ENCODE results near the gene PIGU. TPM values are rescaled to one million over a fixed set of nuclear protein-coding genes. Genes with fewer than 3 reads are reported as not detected.
A peak's percentile ranks its signal among the peaks of the same experiment; 100 is the strongest.

The PIGU gene
- total and polyA plus RNA-seq, 11 donors = 10.8 to 24.8 (median 16.1) TPM

GRCh38 chr20:34512955-34513419 is 163.9 kb downstream of the PIGU start:
- DNase-seq (no peak), ATAC-seq (no peak)
- no peaks in the 10 kb centered on the region for H3K9me3 ChIP-seq
- peaks cover 0 to 42% (median 26%) of the 10 kb centered on the region in 9 donors for H3K36me3 ChIP-seq
- H3K27me3 ChIP-seq = no peaks in the 10 kb centered on the region
- H3K4me1 ChIP-seq = peaks cover 0 to 36% (median 17%) of the 10 kb centered on the region in 12 donors
- TF ChIP-seq POLR2A (IDR thresholded peaks at IDR 0.05) (no peak), CTCF (IDR thresholded peaks at IDR 0.05) (no peak)
- intact Hi-C loops (cut with DNase I) = loop anchor here in 1 of 10 donors (10.0 kb wide), 1 partner anchor 198 kb away; no protein-coding TSS in a partner anchor
- H3K4me3 ChIP-seq = no peak overlapping the region
- no peak overlapping the region for H3K27ac ChIP-seq

GRCh38 chr20:34512266-34512954 is 164.5 kb downstream of the PIGU start:
- DNase-seq (no peak), ATAC-seq (no peak)
- no peaks in the 10 kb centered on the region for H3K27me3 ChIP-seq
- H3K36me3 ChIP-seq = peaks cover 0 to 48% (median 32%) of the 10 kb centered on the region in 9 donors
- TF ChIP-seq CTCF (IDR thresholded peaks at IDR 0.05) (no peak), POLR2A (IDR thresholded peaks at IDR 0.05) (no peak)
- peaks cover 0 to 30% (median 12%) of the 10 kb centered on the region in 12 donors for H3K4me1 ChIP-seq
- no peak overlapping the region for H3K4me3 ChIP-seq
- WGBS, 4 donors = 91 to 94% (median 92%) methylated on average over 4 of the region's 4 CpGs
- peak overlapping the region in 1 of 12 donors; percentile 6 for H3K27ac ChIP-seq
- H3K9me3 ChIP-seq = no peaks in the 10 kb centered on the region
- intact Hi-C loops (cut with DNase I) = loop anchor here in 1 of 10 donors (10.0 kb wide), 1 partner anchor 198 kb away; no protein-coding TSS in a partner anchor

GRCh38 chr20:34511891-34512265 is 165.0 kb downstream of the PIGU start:
- ATAC-seq (no peak), DNase-seq (no peak)
- intact Hi-C loops (cut with DNase I) = loop anchor here in 1 of 10 donors (10.0 kb wide), 1 partner anchor 197 kb away; no protein-coding TSS in a partner anchor
- Histone ChIP-seq H3K9me3 (no peaks in the 10 kb centered on the region), H3K4me3 (no peak overlapping the region), H3K27ac (peak overlapping the region in 1 of 12 donors; percentile 6), H3K4me1 (peaks cover 0 to 25% (median 8%) of the 10 kb centered on the region in 12 donors), H3K27me3 (no peaks in the 10 kb centered on the region), H3K36me3 (peaks cover 0 to 54% (median 35%) of the 10 kb centered on the region in 9 donors)
- TF ChIP-seq POLR2A (IDR thresholded peaks at IDR 0.05) (no peak), CTCF (IDR thresholded peaks at IDR 0.05) (no peak)
- WGBS, 4 donors = 92 to 96% (median 96%) methylated on average over 3 of the region's 3 CpGs

- H3K36me3 ChIP-seq = peaks cover 0 to 67% (median 48%) of the 10 kb centered on the region in 9 donors
- DNase-seq (no peak), ATAC-seq (no peak)
- WGBS, 4 donors = 89 to 97% (median 93%) methylated on average over 1 of the region's 1 CpG
- H3K4me3 ChIP-seq = no peak overlapping the region
- H3K9me3 ChIP-seq = no peaks in the 10 kb centered on the region
- intact Hi-C loops (cut with DNase I) = loop anchor here in 1 of 10 donors (10.0 kb wide), 1 partner anchor 196 kb away; no protein-coding TSS in a partner anchor
- H3K27ac ChIP-seq = no peak overlapping the region
- TF ChIP-seq CTCF (IDR thresholded peaks at IDR 0.05) (no peak), POLR2A (IDR thresholded peaks at IDR 0.05) (no peak)
- no peaks in the 10 kb centered on the region for H3K27me3 ChIP-seq
- peaks cover 0 to 22% (median 7%) of the 10 kb centered on the region in 12 donors for H3K4me1 ChIP-seq
Measured at GRCh38 chr20:34510575-34510974, 166.3 kb downstream of the PIGU start.

Measured in heart left ventricle (tissue), 16 donors.